IMR-90 (cell line): Measurements from ENCODE around the gene CELF5. TPM values are rescaled to one million over a fixed set of nuclear protein-coding genes. Genes with fewer than 3 reads are reported as not detected.

Experiments
- ATAC-seq: fragments of 200-7000 bp; cut with Tn5 transposase; 2 replicates; pipeline ENCODE4 v1.9.1; 2020; ENCODE audit warnings: low read depth, mild to moderate bottlenecking, moderate library complexity
- BruUV-seq: library from RNA; stranded (reverse); fragments of 400-500 nt; replicated peaks from 2 replicates; lab custom pipeline; 2021; lab: Mats Ljungman, UMichigan
- CTCF ChIA-PET: fragments of 300-600 bp; formaldehyde crosslinking; extraction: SDS; loops from one replicate; lab custom pipeline; 2021; ENCODE audit warnings: antibody characterized with exemption; lab: Yijun Ruan, JAX
- POLR2A ChIA-PET: fragments of 300-600 bp; sonication (Branson Sonifier 250); formaldehyde crosslinking; loops from one replicate; lab custom pipeline; 2022; ENCODE audit warnings: antibody characterized with exemption; ENCODE audit not compliant: unreplicated experiment; lab: Charles Lee
- DNase-seq: peaks from one replicate; pipeline ENCODE4 v3.0.0; 2013
- H2AFZ ChIP-seq: replicated peaks from 2 replicates; pipeline ENCODE3; 2013; ENCODE audit warnings: low read length, mild to moderate bottlenecking; ENCODE audit not compliant: poor library complexity
- H2AK5ac ChIP-seq: 2 replicates; pipeline ENCODE4 v1.6.1; 2013; ENCODE audit warnings: low read depth, low read length, inconsistent platforms
- H2AK9ac ChIP-seq: replicated peaks from 2 replicates; pipeline ENCODE3; 2013; ENCODE audit warnings: mild to moderate bottlenecking, low read depth, low read length, moderate library complexity; ENCODE audit not compliant: poor library complexity
- H2BK120ac ChIP-seq: 2 replicates; pipeline ENCODE4 v1.6.1; 2013; ENCODE audit warnings: low read depth, low read length, inconsistent platforms
- H2BK15ac ChIP-seq: 3 replicates; pipeline ENCODE4 v1.6.1; 2013; ENCODE audit warnings: low read depth, low read length, inconsistent platforms
- H2BK20ac ChIP-seq: 2 replicates; pipeline ENCODE4 v1.6.1; 2013; ENCODE audit warnings: low read depth, mild to moderate bottlenecking, inconsistent platforms, low read length, moderate library complexity
- H2BK5ac ChIP-seq: 2 replicates; pipeline ENCODE4 v1.6.1; 2013; ENCODE audit warnings: mild to moderate bottlenecking, low read depth, low read length, inconsistent platforms; ENCODE audit not compliant: poor library complexity, severe bottlenecking
- H3K14ac ChIP-seq: replicated peaks from 2 replicates; pipeline ENCODE4 v1.6.1; 2013; ENCODE audit warnings: low read depth, low read length, inconsistent platforms
- H3K18ac ChIP-seq: 2 replicates; pipeline ENCODE4 v1.6.1; 2013; ENCODE audit warnings: low read depth, low read length, control low read depth
- H3K23ac ChIP-seq: 2 replicates; pipeline ENCODE4 v1.6.1; 2013; ENCODE audit warnings: low read depth, low read length, inconsistent platforms
- H3K27ac ChIP-seq: 2 replicates; pipeline ENCODE4 v1.5.1; 2013; ENCODE audit warnings: mild to moderate bottlenecking, control low read depth, low read length; ENCODE audit not compliant: insufficient read depth
- H3K27me3 ChIP-seq: 2 replicates; pipeline ENCODE4 v1.6.1; 2013; ENCODE audit warnings: low read length; ENCODE audit not compliant: control insufficient read depth, insufficient read depth
- H3K36me3 ChIP-seq: 2 replicates; pipeline ENCODE4 v1.6.1; 2013; ENCODE audit warnings: low read length, mixed read lengths; ENCODE audit not compliant: control insufficient read depth, insufficient read depth
- H3K4ac ChIP-seq: 2 replicates; pipeline ENCODE4 v1.6.1; 2013; ENCODE audit warnings: low read depth, low read length, inconsistent platforms
- H3K4me1 ChIP-seq: 2 replicates; pipeline ENCODE4 v1.6.1; 2013; ENCODE audit warnings: low read length, mixed read lengths; ENCODE audit not compliant: control insufficient read depth, insufficient read depth
- H3K4me2 ChIP-seq: 2 replicates; pipeline ENCODE4 v1.6.1; 2013; ENCODE audit warnings: low read depth, mild to moderate bottlenecking, control low read depth, low read length, moderate library complexity
- H3K4me3 ChIP-seq: 2 replicates; pipeline ENCODE4 v1.5.1; 2013; ENCODE audit warnings: low read depth, mild to moderate bottlenecking, control low read depth, low read length, moderate library complexity; ENCODE audit not compliant: insufficient read depth
- H3K56ac ChIP-seq: 2 replicates; pipeline ENCODE4 v1.6.1; 2013; ENCODE audit warnings: low read length, inconsistent platforms; ENCODE audit not compliant: insufficient read depth; ENCODE audit errors: extremely low read depth
- H3K79me1 ChIP-seq, 2 experiments: 2 replicates each; pipeline ENCODE4 v1.6.1; 2013; ENCODE audit warnings: low read length in 2 of 2, inconsistent platforms in 1 of 2, low read depth in 1 of 2
- H3K9ac ChIP-seq: 2 replicates; pipeline ENCODE4 v1.6.1; 2013; ENCODE audit warnings: low read depth, low read length, control low read depth
- H3K9me1 ChIP-seq: 2 replicates; pipeline ENCODE4 v1.6.1; 2013; ENCODE audit warnings: low read length, inconsistent platforms; ENCODE audit not compliant: insufficient read depth
- H3K9me3 ChIP-seq: 2 replicates; pipeline ENCODE4 v1.6.1; 2013; ENCODE audit warnings: low read length; ENCODE audit not compliant: control insufficient read depth, insufficient read depth
- H4K20me1 ChIP-seq: 2 replicates; pipeline ENCODE4 v1.6.1; 2013; ENCODE audit warnings: low read length, inconsistent platforms; ENCODE audit not compliant: insufficient read depth
- H4K5ac ChIP-seq: 2 replicates; pipeline ENCODE4 v1.6.1; 2013; ENCODE audit warnings: mild to moderate bottlenecking, low read depth, low read length, control low read depth
- H4K8ac ChIP-seq, 2 experiments: 2 replicates each; pipeline ENCODE4 v1.6.1; 2013; ENCODE audit warnings: low read depth in 2 of 2, low read length in 2 of 2, control low read depth in 1 of 2, inconsistent platforms in 1 of 2
- H4K91ac ChIP-seq: 2 replicates; pipeline ENCODE4 v1.6.1; 2013; ENCODE audit warnings: low read depth, low read length, inconsistent platforms; ENCODE audit not compliant: insufficient read depth
- BHLHE40 ChIP-seq: fragments of 150-350 bp; IDR thresholded peaks from 2 replicates; pipeline ENCODE4 v1.6.1; 2016; ENCODE audit warnings: mild to moderate bottlenecking, low read depth, low read length
- CEBPB ChIP-seq: IDR thresholded peaks from 2 replicates; pipeline ENCODE4 v1.6.1; 2012; ENCODE audit warnings: low read depth, low read length, improper control_type of control experiment
- CHD1 ChIP-seq: IDR thresholded peaks from 2 replicates; pipeline ENCODE4 v1.6.1; 2012; ENCODE audit warnings: low read depth, low read length, improper control_type of control experiment
- FOS ChIP-seq: fragments of 150-350 bp; IDR thresholded peaks from 2 replicates; pipeline ENCODE4 v1.6.1; 2016; ENCODE audit warnings: low read depth, low read length
- MAFK ChIP-seq: IDR thresholded peaks from 2 replicates; pipeline ENCODE4 v1.6.1; 2012; ENCODE audit warnings: low read depth, low read length, improper control_type of control experiment
- MAZ ChIP-seq: IDR thresholded peaks from 2 replicates; pipeline ENCODE4 v1.6.1; 2012; ENCODE audit warnings: low read depth, mild to moderate bottlenecking, low read length, improper control_type of control experiment, moderate library complexity, borderline replicate concordance
- MXI1 ChIP-seq: IDR thresholded peaks from 2 replicates; pipeline ENCODE4 v1.6.1; 2012; ENCODE audit warnings: low read depth, mild to moderate bottlenecking, low read length, moderate library complexity, borderline replicate concordance
- NFE2L2 ChIP-seq: fragments of 150-350 bp; IDR thresholded peaks from 2 replicates; pipeline ENCODE4 v1.6.1; 2016; ENCODE audit warnings: low read depth, mild to moderate bottlenecking, low read length
- POLR2A ChIP-seq: IDR thresholded peaks from 2 replicates; pipeline ENCODE4 v1.6.1; 2012; ENCODE audit warnings: mild to moderate bottlenecking, low read depth, low read length
- RCOR1 ChIP-seq: IDR thresholded peaks from 2 replicates; pipeline ENCODE4 v1.6.1; 2012; ENCODE audit warnings: mild to moderate bottlenecking, low read length, improper control_type of control experiment; ENCODE audit not compliant: insufficient replicate concordance
- RFX5 ChIP-seq: IDR thresholded peaks from 2 replicates; pipeline ENCODE4 v1.8.0; 2012; ENCODE audit warnings: low read depth, mild to moderate bottlenecking, low read length, moderate library complexity
- SMC3 ChIP-seq: fragments of 150-350 bp; IDR thresholded peaks from 2 replicates; pipeline ENCODE4 v1.6.1; 2016; ENCODE audit warnings: low read depth, mild to moderate bottlenecking, antibody characterized with exemption, low read length, moderate library complexity
- WGBS, 2 experiments: methylation state at CpG; one replicate each; pipeline versions ENCODE4 v1.1.5 to v1.1.7; 2013; ENCODE audit warnings: missing lambda C conversion rate in 2 of 2; ENCODE audit not compliant: insufficient read length in 1 of 2; ENCODE audit errors: extremely low coverage in 2 of 2; 5-methylcytosine and 5-hydroxymethylcytosine counted together
- dilution Hi-C: fragments of 300-500 bp; cut with HindIII; formaldehyde crosslinking; loops from one replicate; pipeline ENCODE4 v1.14.3; 2018; ENCODE audit warnings: low sequenced_read_pairs; ENCODE audit not compliant: unreplicated experiment
- in situ Hi-C: fragments of 300-500 bp; cut with MboI; formaldehyde crosslinking; loops from 3 replicates; pipeline ENCODE4 v1.14.3; 2019; ENCODE audit warnings: low sequenced_read_pairs, inconsistent platforms, mixed read lengths
- intact Hi-C: fragments of 100-400 bp; cut with micrococcal nuclease; formaldehyde crosslinking; loops from 2 replicates; pipeline ENCODE4 v1.10.0; 2022
- polyA plus RNA-seq, 3 experiments: library from polyadenylated mRNA; depleted of rRNA; stranded (reverse); fragments of >200 nt; gene quantifications; 2 replicates each; pipeline ENCODE4 v1.2.3, GENCODE V29; 2012; ENCODE audit warnings: low replicate concordance in 1 of 3
- total RNA-seq: library from RNA; depleted of rRNA; stranded (reverse); fragments of >200 nt; gene quantifications from 2 replicates; pipeline ENCODE4 v1.2.3, GENCODE V29; 2012
- TF ChIP-seq, protein P1 (sequence below): fragments of 150-350 bp; IDR thresholded peaks from 2 replicates; pipeline ENCODE4 v1.6.1; 2016; ENCODE audit warnings: low read depth, mild to moderate bottlenecking, low read length, moderate library complexity, borderline replicate concordance
- TF ChIP-seq, protein P2 (sequence below): fragments of 150-350 bp; IDR thresholded peaks from 2 replicates; pipeline ENCODE4 v1.6.1; 2017; ENCODE audit warnings: mild to moderate bottlenecking, antibody characterized with exemption, low read length, low read depth
- TF ChIP-seq, protein P3 (sequence below): conservative IDR thresholded peaks from 2 replicates; pipeline ENCODE4 v1.5.1; 2012; ENCODE audit warnings: mild to moderate bottlenecking, low read depth, low read length, improper control_type of control experiment

Gene CELF5
- total and polyA plus RNA-seq, 2 of the 4 experiments (the other 2 are of a cell fraction) = 0.02 TPM; not detected in 1

DNA sequence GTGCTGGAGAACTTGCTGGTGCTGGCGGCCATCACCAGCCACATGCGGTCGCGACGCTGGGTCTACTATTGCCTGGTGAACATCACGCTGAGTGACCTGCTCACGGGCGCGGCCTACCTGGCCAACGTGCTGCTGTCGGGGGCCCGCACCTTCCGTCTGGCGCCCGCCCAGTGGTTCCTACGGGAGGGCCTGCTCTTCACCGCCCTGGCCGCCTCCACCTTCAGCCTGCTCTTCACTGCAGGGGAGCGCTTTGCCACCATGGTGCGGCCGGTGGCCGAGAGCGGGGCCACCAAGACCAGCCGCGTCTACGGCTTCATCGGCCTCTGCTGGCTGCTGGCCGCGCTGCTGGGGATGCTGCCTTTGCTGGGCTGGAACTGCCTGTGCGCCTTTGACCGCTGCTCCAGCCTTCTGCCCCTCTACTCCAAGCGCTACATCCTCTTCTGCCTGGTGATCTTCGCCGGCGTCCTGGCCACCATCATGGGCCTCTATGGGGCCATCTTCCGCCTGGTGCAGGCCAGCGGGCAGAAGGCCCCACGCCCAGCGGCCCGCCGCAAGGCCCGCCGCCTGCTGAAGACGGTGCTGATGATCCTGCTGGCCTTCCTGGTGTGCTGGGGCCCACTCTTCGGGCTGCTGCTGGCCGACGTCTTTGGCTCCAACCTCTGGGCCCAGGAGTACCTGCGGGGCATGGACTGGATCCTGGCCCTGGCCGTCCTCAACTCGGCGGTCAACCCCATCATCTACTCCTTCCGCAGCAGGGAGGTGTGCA is 45.3 kb upstream of the CELF5 start:
- no TSS peak for BruUV-seq
- Histone ChIP-seq H3K14ac (no peak overlapping the region), H2AFZ (no peak overlapping the region), H2BK120ac (no peak overlapping the region), H2AK5ac (no peak overlapping the region), H4K91ac (no peak overlapping the region), H3K9ac (no peak overlapping the region), H4K8ac (no peak overlapping the region), H2AK9ac (no peak overlapping the region), H4K20me1 (no peaks in the 10 kb centered on the region), H3K79me1 (peaks cover 0 to 5% of the 10 kb centered on the region in 2 experiments; a peak in 1 of 4 replicates), H3K36me3 (no peaks in the 10 kb centered on the region), H2BK20ac (no peak overlapping the region), H3K9me3 (no peaks in the 10 kb centered on the region), H3K4me3 (no peak overlapping the region), H3K9me1 (peaks cover 9% of the 10 kb centered on the region; the same call in 1 of the 2 replicates), H3K23ac (no peak overlapping the region), H3K56ac (no peak overlapping the region), H3K4ac (no peak overlapping the region), H3K4me1 (peaks cover 11% of the 10 kb centered on the region), H3K27ac (no peak overlapping the region), H3K27me3 (no peaks in the 10 kb centered on the region), H3K18ac (no peak overlapping the region), H3K4me2 (no peak overlapping the region), H4K5ac (no peak overlapping the region), H2BK15ac (no peak overlapping the region), H2BK5ac (no peak overlapping the region)
- CTCF ChIA-PET = no interaction called here
- DNase-seq (no peak), ATAC-seq (no peak)
- intact Hi-C loops (no loop called here), dilution Hi-C loops (no loop called here), in situ Hi-C loops (no loop called here)
- WGBS, 2 experiments = 93% methylated on average over 39 of the region's 52 CpGs; no CpG with 5 or more reads in 1 of the 2 experiments
- POLR2A ChIA-PET = no interaction called here
- TF ChIP-seq CEBPB = no peak
- no peak for TF ChIP-seq MAFK
- TF ChIP-seq RCOR1 = no peak
- no peak for TF ChIP-seq POLR2A
- TF ChIP-seq, protein P1, sequence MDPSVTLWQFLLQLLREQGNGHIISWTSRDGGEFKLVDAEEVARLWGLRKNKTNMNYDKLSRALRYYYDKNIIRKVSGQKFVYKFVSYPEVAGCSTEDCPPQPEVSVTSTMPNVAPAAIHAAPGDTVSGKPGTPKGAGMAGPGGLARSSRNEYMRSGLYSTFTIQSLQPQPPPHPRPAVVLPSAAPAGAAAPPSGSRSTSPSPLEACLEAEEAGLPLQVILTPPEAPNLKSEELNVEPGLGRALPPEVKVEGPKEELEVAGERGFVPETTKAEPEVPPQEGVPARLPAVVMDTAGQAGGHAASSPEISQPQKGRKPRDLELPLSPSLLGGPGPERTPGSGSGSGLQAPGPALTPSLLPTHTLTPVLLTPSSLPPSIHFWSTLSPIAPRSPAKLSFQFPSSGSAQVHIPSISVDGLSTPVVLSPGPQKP = no peak
- no peak for TF ChIP-seq MXI1
- TF ChIP-seq NFE2L2 = no peak
- no peak for TF ChIP-seq BHLHE40
- TF ChIP-seq MAZ = no peak
- no peak for TF ChIP-seq RFX5
- no peak for TF ChIP-seq FOS
- TF ChIP-seq, protein P2, sequence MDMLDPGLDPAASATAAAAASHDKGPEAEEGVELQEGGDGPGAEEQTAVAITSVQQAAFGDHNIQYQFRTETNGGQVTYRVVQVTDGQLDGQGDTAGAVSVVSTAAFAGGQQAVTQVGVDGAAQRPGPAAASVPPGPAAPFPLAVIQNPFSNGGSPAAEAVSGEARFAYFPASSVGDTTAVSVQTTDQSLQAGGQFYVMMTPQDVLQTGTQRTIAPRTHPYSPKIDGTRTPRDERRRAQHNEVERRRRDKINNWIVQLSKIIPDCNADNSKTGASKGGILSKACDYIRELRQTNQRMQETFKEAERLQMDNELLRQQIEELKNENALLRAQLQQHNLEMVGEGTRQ = no peak
- no peak for TF ChIP-seq CHD1
- TF ChIP-seq SMC3 = no peak
- TF ChIP-seq, protein P3, sequence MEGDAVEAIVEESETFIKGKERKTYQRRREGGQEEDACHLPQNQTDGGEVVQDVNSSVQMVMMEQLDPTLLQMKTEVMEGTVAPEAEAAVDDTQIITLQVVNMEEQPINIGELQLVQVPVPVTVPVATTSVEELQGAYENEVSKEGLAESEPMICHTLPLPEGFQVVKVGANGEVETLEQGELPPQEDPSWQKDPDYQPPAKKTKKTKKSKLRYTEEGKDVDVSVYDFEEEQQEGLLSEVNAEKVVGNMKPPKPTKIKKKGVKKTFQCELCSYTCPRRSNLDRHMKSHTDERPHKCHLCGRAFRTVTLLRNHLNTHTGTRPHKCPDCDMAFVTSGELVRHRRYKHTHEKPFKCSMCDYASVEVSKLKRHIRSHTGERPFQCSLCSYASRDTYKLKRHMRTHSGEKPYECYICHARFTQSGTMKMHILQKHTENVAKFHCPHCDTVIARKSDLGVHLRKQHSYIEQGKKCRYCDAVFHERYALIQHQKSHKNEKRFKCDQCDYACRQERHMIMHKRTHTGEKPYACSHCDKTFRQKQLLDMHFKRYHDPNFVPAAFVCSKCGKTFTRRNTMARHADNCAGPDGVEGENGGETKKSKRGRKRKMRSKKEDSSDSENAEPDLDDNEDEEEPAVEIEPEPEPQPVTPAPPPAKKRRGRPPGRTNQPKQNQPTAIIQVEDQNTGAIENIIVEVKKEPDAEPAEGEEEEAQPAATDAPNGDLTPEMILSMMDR = no peak
